ENCODE data around the gene NHLH1. TPM values are rescaled to one million over a fixed set of nuclear protein-coding genes. Genes with fewer than 3 reads are reported as not detected.

NHLH1 gene
- 0.32 to 0.71 TPM (median 0.40 TPM) in 5 replicates for total RNA-seq (2022; extraction: Qiagen RNA extraction)

DNA sequence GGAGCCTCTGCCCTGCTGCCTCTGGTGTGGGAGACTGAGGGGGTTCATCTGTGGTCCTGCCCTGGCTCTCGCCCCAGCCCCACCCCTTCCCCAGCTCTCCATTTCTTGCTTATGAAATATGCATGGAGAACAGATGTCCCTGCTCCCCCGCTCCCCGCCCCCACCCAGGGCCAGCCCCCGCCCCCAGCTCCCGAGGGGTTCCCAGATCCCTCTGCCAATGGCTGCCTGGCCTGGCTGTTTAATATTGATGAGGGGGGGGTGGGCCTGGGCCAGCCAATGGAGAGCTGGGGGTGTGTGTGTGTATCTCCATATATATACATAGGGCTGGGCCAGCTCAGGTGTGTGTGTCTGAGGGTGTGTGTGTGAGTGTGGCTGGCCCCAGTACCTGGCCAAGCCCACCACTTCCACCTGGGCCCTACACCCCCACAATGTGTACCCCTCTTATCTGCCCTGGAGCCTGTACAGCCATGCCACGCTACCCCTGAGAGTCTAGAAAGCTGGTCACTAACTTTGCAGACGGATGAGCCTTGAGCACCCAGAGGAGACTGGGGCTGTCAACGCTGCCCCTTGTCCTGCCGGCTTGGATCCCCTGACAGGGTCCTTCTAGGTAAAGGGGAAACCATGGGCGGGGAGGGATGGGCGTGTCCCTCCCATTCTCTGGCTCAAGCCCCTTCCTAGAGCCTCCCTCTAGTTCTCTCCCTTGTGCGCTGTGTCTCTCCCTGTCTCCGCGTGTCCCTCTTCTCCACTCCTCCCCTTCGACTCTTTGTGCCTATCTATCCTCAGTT lies at the start of gene NHLH1:
Gene NHLH1 (plus strand): TSS at position 341 of the 785 bp plus-strand sequence. CDS start 3,661 bp downstream, outside the sequence.

DNA sequence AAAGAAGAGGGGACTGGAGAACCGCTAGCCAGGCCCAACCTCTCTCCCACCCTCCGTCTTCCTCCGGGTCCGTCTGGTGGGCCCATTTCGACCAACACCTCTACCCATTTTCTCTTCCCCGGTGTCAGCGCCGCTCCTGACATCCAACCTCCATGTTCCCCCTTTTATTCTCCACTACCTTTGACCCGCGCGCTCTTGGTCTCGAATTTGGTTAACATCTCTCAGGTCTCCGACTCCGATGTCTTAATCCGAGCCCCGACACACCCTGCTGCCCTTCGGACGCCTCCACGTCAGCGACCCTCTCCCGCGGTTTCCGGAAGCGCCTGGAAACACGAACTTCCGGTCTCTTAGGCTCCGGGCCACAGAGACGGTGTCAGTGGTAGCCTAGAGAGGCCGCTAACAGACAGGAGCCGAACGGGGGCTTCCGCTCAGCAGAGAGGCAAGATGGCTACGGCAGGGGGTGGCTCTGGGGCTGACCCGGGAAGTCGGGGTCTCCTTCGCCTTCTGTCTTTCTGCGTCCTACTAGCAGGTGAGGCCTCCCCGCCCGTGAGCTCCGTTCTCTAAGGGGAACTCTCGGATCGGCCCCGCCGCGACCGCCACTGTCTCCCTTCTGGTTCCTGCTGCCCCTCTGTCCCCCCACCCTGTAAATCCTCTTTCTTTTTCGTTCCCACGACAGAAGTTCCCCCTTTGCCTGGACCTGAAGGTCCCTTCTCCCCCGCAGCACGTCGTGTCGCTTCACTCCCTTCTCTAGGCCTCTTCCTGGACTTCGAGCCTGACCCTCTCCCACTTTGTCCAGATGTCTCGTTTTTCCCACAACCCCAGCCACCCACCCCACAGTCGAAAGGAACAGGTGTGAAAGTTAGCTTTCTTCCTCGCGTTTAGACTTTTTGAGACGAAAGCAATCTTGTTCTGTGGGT lies 23.7 kb upstream of the NHLH1 start, which contains the start of the genes COPA and NCSTN:
Gene COPA (minus strand): TSS at position 298 of the 917 bp plus-strand sequence. CDS start 80 bp downstream, at position 218.
Gene NCSTN (plus strand): TSS at position 431 of the 917 bp plus-strand sequence. CDS start 14 bp downstream, at position 445.

DNA sequence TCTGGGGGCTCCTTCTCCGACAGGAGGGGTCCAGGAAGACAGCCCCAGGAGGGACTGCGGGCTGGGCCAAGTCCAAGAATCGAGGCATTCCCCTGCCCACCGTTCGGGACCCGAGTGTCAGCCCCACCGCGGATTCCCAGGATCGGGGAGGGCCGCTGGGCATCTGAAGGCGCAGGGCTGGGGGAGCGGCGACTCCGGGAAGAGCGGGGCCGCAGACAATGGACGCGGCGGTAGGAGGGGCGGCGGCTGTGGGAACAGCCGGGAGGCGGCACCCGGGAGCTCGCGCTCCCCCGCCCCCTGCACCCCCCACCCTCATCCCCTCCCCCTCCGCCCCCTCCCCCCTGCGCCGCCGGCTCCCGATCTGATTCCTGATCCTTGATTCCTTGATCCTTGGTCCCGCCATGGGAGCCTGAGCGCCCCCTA lies 33.4 kb downstream of the NHLH1 start, which contains the start of gene VANGL2:
Gene VANGL2 (plus strand): TSS at position 342 of the 423 bp plus-strand sequence. CDS start 15,274 bp downstream, outside the sequence.

Other genes with a start within 250 kb of the NHLH1 start
- 0.07 TPM in 1 of 5 replicates, not detected in the others for gene ATP1A4, start 215.5 kb upstream of the NHLH1 start, total RNA-seq (2022; extraction: Qiagen RNA extraction)
- gene CASQ1, start 176.5 kb upstream of the NHLH1 start, total RNA-seq (2022; extraction: Qiagen RNA extraction) = 0.03 to 0.10 TPM in 2 of 5 replicates, not detected in the others
- 176 to 201 TPM (median 182 TPM) in 5 replicates for gene PEA15, start 161.7 kb upstream of the NHLH1 start, total RNA-seq (2022; extraction: Qiagen RNA extraction)
- gene DCAF8, start 104.5 kb upstream of the NHLH1 start, total RNA-seq (2022; extraction: Qiagen RNA extraction) = 42.0 to 49.2 TPM (median 46.5 TPM) in 5 replicates
- 19.2 to 25.9 TPM (median 23.1 TPM) in 5 replicates for gene PEX19, start 81.9 kb upstream of the NHLH1 start, total RNA-seq (2022; extraction: Qiagen RNA extraction)
- gene COPA, start 23.8 kb upstream of the NHLH1 start, total RNA-seq (2022; extraction: Qiagen RNA extraction) = 74.9 to 101 TPM (median 78.0 TPM) in 5 replicates
- gene NCSTN, start 23.7 kb upstream of the NHLH1 start, total RNA-seq (2022; extraction: Qiagen RNA extraction) = 39.1 to 48.5 TPM (median 45.8 TPM) in 5 replicates
- 0.46 to 0.98 TPM (median 0.71 TPM) in 5 replicates for gene VANGL2, start 33.5 kb downstream of the NHLH1 start, total RNA-seq (2022; extraction: Qiagen RNA extraction)
- not detected in 5 replicates for gene SLAMF6, start 156.2 kb downstream of the NHLH1 start, total RNA-seq (2022; extraction: Qiagen RNA extraction)
- gene CD84, start 212.4 kb downstream of the NHLH1 start, total RNA-seq (2022; extraction: Qiagen RNA extraction) = not detected in 5 replicates